ENCODE results near the gene WASF3.

Gene WASF3, protein sequence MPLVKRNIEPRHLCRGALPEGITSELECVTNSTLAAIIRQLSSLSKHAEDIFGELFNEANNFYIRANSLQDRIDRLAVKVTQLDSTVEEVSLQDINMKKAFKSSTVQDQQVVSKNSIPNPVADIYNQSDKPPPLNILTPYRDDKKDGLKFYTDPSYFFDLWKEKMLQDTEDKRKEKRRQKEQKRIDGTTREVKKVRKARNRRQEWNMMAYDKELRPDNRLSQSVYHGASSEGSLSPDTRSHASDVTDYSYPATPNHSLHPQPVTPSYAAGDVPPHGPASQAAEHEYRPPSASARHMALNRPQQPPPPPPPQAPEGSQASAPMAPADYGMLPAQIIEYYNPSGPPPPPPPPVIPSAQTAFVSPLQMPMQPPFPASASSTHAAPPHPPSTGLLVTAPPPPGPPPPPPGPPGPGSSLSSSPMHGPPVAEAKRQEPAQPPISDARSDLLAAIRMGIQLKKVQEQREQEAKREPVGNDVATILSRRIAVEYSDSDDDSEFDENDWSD

DNA sequence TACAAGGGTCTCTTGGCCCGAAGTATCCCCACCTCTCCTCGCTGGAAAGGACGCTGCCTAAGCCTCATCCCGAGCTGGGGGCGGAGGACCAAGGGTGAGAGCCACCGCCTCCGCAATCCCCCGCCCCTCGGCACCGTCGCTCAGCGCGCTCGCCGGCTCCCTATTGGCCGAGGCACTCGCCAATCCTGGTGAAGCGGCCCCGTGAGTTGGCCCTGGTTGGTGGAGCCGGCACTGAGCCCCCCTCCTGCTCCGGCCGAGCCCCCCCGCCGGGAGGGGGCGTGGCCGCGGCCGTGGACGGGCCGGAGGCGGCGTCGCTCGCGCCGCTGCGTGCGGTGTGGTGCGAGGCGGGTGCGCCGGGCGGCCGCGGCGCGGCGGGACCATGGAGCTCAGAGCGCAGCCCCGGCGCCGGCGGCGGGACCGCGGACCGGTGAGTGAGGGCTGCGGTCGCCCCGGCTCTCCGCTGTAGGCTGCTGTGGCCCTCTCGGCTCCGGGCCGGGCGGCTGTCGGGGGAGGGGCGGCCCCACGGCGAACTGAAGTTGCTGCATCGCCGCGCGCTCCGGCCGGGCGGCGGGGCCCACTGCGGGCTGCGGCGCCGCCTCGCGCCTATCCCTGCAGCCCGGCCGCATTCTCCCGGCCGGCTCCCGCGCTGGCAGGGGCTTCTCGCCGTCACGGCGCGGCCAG lies at the start of gene WASF3:
TSS of gene WASF3 (plus strand) at position 291 of the 681 bp plus-strand sequence. CDS start 84,588 bp downstream, outside the sequence.
- DNase-seq (ENCODE audit: low read depth): no peak

DNA sequence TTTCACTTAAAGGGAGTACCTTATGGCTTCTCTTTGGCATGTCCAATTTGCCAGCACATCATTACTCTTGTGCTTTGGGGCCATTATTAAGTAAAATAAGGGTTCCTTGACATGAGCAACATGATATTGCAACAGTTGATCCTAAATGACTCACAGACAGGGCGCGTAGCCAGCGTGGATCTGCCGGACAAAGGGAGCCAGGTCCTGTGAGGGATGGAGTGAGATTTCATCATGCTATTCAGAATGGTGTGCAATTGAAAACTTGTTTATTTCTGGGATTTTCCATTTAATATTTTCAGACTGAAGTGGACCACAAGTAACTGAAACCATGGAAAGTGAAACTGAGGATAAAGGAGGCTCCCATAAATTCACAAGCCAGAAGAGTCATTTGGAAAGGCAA lies 48.6 kb upstream of the WASF3 start:
- DNase-seq (ENCODE audit: low read depth): no peak

DNA sequence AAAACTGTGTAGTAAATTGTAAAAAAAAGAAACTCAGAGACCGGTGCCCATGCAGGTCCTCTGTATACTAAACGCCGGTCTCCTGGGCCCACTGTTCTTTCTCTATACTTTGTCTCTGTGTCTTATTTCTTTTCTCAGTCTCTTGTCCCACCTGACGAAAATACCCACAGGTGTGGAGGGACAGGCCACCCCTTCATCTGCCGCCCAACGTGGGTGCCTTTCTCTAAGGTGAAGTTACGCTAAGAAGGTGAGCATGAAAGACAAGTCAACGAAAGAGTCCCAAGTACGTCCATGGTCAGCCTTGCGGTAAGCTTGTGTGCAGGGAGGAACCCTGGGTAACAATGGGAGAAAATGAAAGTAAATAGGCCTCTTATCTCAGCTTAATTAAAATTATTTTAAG lies 48.0 kb upstream of the WASF3 start:
- DNase-seq (ENCODE audit: low read depth): no peak

DNA sequence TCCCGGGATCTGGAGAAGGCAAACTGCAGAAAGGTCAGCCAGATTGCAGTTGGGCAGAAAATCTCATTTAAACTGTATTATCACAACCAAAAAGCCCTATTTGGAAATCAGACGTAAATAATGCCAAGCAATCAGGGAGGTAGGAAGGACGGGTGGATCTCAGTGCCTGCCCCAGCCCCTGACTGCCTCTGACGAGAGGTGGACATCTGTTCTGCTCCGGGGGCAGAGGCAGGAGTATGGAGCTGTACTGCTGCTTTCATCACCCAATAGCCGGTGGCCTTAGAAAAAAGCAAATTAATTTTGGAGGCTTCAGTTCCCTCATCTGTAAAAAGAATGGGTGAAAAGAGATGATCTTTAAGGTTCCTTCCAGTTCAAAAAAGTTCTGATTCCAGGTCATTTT lies 43.6 kb upstream of the WASF3 start:
- no peak for DNase-seq (ENCODE audit: low read depth)

DNA sequence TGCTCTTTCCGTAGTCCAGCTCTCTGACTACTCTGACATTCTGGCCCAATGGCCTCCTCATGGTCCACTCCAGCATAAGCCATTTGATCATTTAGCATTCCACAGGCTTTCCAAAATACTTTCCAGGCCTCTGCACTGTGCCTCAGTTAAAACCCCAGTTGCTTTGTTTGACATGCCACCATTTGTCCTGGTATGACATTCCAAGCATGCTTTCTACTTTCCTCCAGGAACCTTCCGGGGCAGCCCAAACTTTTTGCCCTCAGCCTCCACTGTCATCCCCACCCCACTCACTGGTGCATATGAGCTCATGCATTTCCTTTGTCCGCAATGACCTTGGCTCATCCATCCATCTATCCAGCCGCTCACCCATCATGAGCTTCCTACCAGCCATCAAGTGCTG lies 41.8 kb upstream of the WASF3 start:
- DNase-seq (ENCODE audit: low read depth): no peak

DNA sequence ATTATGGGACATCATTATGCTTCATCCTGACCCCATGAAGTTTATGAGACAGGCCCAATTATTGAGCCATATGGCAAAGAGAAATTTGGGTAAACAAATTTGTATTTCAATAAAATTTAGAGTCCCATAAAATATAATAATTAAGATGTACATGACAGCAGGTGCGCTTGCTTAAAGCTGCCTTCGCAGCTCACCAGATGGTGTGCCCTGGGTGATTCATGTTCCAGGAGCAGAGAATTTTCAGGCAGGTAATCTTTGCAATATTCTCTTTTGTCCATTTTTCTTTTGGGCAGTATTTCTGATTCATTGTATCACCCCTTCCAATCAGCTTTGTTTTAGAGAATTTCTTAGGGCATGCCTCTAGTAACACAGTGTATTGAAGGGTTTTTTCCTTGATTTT lies 39.5 kb upstream of the WASF3 start:
- DNase-seq (ENCODE audit: low read depth): no peak

DNA sequence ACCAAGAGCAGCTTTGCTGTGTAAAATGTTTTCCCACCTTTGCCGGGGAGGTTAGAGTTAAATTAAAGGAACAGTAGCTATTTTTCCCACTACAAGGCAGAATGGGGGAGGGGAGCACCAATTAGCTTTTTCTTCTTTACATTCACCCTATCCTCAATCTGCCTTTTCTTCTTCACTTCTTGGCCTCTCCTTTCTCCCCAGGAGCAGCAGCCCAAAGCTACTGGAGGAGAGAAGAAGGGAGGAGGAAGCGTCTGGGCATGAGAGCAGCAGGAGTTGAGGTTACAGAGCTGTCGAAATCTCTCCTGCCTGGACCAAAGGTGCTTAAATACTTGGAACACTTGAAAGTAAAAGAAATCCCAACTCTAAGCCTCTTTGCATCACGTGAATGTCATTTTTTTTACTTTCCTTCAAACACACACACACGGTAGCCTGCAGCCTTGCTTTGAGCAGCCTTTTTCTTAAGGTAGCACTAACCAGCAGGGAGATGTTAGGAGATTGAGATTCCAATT lies 39.0 kb upstream of the WASF3 start:
- no peak for DNase-seq (ENCODE audit: low read depth)

DNA sequence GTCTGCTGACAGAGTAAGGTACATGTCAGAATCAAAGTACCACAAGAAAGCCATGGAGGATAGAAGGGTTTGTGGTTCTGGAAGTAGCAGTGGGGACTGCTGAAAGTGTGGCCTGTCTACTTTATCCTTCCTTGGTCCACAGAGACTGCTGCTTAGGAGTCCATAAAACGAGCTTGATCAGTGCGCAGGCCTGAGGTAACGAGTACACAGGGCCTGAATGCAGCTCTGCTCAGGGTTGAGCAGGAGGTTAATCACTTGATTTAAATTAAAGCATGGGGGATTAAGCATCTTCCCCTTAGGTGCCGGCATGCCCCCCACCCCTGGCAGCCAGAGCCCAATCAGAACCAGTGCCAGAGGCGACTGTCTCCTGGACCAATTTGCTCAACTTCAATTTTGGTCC lies 34.9 kb upstream of the WASF3 start:
- no peak for DNase-seq (ENCODE audit: low read depth)

DNA sequence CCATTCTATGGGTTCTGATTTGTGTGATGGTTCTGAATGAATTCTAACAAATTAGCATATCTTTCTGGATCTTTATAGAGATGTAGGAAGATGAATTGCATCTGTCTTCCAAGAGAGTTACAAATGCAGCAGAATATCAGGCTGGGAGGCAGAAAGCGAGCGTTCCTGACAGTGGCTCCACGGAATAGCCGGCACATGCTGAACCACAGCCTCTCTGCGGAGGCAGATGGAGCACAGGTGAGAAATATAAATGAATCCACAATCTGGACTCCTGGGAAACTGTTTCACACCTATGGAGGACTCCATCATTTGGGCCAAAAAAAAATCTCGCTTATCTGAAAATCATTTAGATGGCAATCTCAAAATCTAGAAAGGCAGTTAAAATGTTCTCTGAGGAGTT lies 34.5 kb upstream of the WASF3 start:
- no peak for DNase-seq (ENCODE audit: low read depth)

DNA sequence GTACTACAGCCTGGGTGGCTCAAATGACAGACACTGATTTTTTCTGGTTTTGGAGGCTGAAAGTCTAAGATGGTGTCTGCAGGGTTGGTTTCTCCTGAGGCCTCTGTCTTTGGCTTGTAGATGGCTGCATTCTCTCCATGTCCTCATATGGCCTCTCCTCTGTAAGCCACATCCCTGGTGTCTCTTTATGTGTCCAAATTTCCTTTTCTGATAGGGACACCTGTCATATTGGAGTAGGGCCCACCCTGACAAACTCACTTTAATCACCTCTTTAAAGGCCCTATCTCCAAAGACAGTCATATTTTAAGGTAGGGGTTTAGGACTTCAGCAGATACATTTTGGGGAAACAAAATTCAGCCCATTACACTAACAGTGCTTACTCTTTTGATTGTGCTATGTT lies 32.0 kb upstream of the WASF3 start:
- DNase-seq (ENCODE audit: low read depth): no peak

DNA sequence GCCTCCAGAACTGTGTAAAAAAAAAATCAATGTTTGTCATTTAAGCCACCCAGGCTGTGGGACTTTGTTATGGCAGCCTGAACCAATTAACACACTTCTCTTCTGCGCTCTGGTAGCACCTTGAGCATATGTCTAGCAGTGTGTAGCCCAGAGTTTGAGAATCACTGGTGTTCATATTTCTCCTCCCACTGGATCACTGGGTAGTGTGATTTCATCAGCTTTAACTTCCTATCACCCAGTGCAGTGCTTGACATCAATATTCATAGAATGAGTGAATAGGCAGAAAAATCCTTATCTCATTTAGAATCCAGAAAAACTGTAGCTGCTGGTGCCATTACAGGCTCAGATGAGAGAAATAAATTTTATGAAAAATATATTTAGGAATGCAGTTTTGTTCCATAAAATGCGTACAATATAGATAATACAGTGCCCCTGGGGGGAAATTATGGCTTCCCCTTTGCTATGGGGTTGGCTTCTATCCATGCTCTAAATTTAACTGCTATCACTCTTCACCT lies 30.7 kb upstream of the WASF3 start:
- no peak for DNase-seq (ENCODE audit: low read depth)

DNA sequence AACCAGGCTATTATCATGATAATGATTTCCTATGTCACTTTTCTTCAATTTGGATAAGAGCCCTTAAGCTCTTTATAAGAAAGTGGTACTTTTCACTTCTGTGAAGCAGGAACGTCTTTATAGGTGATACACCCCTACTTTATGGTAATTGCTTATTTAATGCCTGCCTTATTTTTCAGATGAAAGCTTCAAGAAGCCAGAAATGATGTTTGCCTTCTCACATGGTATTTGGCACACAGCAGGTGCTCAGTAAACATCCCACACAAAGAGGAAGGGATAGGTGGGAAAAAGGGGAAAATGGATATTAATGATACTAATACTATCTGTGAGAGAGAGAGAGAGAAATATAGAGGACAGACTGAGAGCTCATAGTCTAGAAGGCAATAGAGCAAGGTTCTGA lies 29.0 kb upstream of the WASF3 start:
- DNase-seq (ENCODE audit: low read depth): no peak

DNA sequence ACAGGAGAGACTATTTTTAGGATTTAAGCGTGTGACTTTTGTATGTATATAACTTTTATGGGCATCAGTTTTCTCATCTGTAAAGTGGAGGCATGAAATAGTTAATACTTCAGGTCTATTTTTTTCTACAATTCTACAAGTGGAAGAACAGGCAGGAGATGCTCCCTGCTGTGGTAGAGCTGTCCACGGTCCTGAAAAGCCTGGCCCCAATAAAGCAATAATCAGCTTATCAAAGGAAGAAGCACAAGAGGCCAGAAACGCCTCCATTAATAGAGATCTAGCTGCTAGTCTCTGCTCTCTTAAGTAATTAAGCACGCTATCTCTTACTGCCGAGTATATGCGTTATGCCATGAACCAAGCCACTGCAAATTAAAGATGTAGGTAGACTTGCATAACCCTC lies 28.0 kb upstream of the WASF3 start:
- DNase-seq (ENCODE audit: low read depth): no peak

DNA sequence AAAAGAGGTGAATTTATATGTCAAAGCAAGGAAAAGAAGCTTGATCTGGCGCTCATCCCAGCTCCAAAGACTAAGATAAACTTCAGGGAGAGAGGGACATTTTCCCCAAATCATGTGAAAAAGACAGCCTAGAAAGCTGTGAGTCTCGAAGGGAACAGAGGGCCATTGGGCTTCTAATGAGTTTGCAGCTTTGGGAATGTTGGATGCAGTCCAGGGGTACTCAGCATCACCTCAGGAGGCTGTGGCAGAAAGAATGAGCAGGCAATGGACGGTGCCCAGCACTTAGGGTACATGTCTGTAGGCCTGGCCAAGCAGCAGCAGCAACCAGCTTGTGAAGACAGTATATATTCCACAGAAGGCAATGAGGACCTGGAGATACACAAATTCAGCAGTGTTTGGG lies 25.7 kb upstream of the WASF3 start:
- DNase-seq (ENCODE audit: low read depth): no peak

DNA sequence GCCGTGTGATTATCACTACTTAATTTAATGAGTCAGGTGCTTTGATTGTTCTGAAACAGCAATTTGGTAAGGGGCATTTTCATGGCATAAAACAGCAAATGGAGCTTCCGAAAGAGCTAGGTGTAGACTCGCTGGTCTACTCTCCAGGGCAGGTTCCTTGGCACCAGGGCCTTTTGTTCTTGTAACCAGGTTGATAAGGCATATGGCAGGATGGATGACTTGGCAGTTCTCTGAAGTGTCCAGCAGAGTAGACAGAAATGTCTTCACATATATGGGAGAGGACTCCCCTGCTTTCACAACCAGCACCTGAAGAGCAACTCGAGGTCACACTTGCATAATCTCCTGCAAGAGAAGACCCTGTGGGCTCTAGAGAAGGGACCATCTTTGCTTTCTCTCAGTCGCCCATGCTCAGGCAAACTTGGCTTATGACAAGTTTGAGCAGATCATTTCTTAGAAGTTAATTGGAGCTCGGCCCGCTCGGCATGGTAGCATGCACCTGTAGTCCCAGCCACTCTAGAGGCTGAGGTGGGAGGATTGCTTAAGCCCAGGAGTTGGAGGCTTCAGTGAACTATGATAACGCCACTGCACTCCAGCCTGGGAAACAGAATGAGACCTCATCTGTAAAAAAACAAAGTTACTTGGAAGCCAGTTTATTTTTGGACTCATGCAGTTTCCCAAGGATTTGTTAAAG lies 23.3 kb upstream of the WASF3 start:
- no peak for DNase-seq (ENCODE audit: low read depth)

DNA sequence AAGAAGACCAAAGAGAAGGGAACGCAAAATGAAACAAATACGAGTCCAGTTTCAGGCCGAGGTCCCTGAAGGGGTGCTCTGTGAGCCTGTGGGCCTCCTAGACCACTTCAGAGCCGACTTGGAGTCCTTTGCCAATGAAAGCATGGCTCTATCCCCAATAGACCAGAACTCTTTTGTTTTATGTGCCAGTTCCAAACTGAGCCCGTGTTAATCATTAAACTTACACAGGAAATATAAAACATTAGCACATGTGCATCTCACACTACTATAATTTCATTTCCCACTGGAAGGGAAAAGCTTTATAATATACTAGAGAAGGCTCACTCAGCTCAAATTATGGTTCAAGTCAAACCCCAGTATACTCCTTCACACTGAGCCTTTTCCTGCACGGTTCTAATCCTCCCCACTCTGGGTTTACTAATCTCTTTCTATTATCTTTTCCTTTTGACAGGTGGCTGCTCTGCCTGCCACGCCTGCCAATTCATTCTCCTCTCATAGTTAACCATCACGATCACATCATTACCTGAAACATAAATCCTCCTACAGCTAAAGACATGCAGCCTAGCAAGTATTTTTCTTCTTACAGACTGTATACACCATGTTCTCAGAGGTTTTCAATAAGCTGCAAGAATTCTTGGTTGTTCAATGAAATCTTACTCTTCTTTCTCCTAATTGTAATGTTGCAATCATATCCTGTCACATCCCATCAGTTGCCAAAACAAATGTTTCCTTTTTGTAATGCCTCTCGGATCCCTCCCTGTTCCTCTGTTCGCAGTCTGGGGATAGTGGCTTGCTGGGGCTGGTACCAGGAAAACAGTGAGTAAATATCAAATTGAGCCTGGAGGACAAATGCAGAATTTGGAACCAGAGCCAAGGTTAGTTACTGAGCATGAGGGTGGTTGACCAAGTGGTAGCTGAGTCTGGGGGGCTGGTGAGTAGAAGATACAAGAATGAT lies 18.8 kb upstream of the WASF3 start:
- no peak for DNase-seq (ENCODE audit: low read depth)

DNA sequence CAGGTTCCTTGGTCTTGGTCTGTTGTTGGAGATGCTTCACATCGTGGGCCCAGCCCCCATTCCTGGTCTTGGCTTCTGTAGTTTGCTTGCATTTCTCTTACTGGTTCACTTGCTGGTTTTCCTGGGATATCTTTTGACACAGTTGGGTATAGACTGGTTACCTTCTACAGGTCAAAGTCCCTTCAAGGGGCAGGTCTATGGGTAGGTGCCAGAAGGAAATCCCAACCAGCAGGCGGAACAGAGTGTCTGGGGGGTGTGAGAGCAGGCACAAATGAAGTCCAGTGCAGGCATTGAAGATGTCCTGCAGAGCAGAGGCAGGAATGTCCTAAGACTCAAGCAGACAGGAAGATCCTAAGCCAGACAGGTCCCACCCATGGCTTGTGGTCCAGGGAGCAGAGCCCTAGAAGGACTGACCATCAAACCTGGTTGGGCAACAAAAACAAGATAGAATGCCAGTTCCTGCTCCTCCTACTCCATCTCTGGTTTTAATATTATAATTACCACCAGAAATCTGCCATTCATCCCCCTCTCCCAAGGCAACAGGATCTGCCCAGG lies 17.7 kb upstream of the WASF3 start:
- no peak for DNase-seq (ENCODE audit: low read depth)

DNA sequence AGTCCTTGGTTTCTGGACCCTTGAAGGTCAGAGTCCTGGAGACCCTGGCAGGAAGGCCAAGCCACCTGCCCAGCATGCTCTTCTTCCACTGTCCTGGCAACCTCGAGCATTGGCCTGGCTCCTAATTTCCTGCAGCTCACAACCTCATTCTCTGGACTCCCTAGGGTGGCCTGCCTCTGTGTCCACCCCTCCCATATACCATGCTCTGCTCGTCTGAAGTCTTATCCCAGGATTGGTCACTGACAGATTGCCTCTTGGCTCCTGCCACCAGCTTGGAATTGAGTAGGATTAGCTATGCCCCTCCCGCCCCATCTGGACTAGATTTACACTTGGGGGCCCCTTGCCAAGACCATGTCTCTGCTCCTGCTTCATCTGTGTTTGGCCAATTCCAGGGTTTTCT lies 17.1 kb upstream of the WASF3 start:
- no peak for DNase-seq (ENCODE audit: low read depth)

DNA sequence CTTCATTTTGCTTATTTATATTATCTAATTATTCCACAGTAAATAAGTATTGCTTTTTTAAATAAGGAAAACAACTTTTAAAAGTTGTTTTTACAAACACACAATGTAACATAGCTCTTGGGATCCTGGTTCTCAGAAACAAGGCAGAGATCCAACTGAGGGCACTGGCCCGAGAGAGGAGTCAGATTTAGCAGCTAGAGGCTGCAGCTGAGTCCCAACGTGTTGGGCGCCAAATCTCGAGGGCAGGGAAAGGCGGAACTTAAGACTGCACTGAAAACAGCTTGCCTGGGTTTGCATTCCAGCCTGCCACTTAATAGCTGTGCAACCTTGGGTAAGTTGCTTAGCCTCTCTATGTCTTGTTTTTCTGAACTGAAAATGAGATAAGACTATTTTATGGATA lies 16.4 kb upstream of the WASF3 start:
- no peak for DNase-seq (ENCODE audit: low read depth)

DNA sequence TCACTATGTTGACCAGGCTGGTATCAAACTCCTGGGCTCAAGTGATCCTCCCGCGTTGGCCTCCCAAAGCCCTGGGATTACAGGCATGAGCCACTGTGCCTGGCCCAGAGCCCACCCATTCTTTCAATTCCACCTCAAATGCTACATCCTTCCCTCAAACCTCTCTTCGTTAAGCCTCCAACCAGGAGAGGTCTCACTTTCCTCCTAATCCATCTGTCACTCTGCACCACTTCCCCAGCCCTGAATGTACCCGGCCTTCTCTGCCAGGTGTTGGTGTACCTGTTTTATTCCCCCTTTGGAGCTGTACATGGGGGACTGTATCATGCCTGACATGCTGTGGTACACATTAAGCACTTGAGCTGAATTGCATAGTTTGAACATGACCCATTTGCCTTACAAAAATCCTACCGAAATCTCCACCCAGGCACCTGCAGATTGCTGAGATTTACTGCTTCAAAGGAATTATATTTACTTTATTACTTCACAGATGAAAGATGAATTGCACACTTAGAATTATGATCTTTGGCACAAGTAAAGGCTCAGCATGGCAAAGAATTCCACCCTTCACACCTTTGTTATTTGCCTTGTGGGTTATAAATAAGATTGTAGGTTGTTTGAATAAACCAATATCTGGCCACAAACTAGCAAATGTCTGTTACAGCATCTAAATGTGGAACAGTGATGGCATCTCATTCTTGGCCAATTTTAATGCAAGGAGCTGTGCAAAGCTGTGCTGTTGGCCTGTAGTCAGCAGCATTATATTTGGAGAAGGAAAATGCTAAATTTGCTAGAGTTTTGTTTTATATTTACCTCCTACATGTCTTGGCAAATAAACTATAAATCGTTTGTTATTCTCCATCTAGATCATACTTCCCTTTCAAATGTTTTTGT lies 15.6 kb upstream of the WASF3 start:
- DNase-seq (ENCODE audit: low read depth): no peak

Measured in stimulated activated CD4-positive, alpha-beta T cell treated with anti-CD3 and anti-CD28 coated beads, Interleukin-2, amount 100 ng/mL, for 4 hours (primary cell).